OCI-LY1 (cell line): Measurements from ENCODE around the gene UPK3A.

Experiments used
- H2AFZ ChIP-seq: fragments of 200-600 bp; sonication (generic), shearing (Covaris generic); 2 replicates; pipeline ENCODE4 v1.6.0; 2014; ENCODE audit warnings: antibody characterized with exemption, mild to moderate bottlenecking, low read length
- H3F3A ChIP-seq: fragments of 200-600 bp; sonication (generic), shearing (Covaris generic); 2 replicates; pipeline ENCODE4 v1.6.0; 2014; ENCODE audit warnings: mild to moderate bottlenecking, antibody characterized with exemption, low read length, moderate library complexity; ENCODE audit not compliant: insufficient read depth
- H3K27ac ChIP-seq: fragments of 200-600 bp; sonication (generic); 2 replicates; pipeline ENCODE4 v1.5.1; 2014; ENCODE audit warnings: low read length, mixed run types, mild to moderate bottlenecking, low read depth; ENCODE audit not compliant: poor library complexity, severe bottlenecking
- H3K27me3 ChIP-seq: fragments of 200-600 bp; sonication (generic); 2 replicates; pipeline ENCODE4 v1.6.0; 2014; ENCODE audit warnings: antibody characterized with exemption, mild to moderate bottlenecking, low read length, moderate library complexity; ENCODE audit not compliant: insufficient read depth
- H3K36me3 ChIP-seq: fragments of 200-600 bp; sonication (generic); 2 replicates; pipeline ENCODE4 v1.6.1; 2014; ENCODE audit warnings: mild to moderate bottlenecking, antibody characterized with exemption, low read length, moderate library complexity, mixed read lengths; ENCODE audit not compliant: insufficient read depth
- H3K4me1 ChIP-seq: fragments of 200-600 bp; sonication (generic); 2 replicates; pipeline ENCODE4 v1.5.1; 2014; ENCODE audit warnings: mild to moderate bottlenecking, low read length, moderate library complexity; ENCODE audit not compliant: insufficient read depth, severe bottlenecking
- H3K4me2 ChIP-seq: fragments of 200-600 bp; sonication (generic), shearing (Covaris generic); 2 replicates; pipeline ENCODE4 v1.6.1; 2014; ENCODE audit warnings: low read length
- H3K4me3 ChIP-seq: fragments of 200-600 bp; sonication (generic); 2 replicates; pipeline ENCODE4 v1.5.1; 2014; ENCODE audit warnings: low read length, low read depth, mild to moderate bottlenecking, mixed read lengths; ENCODE audit not compliant: poor library complexity, severe bottlenecking
- H3K79me2 ChIP-seq: fragments of 200-600 bp; shearing (Covaris generic); 2 replicates; pipeline ENCODE4 v1.6.1; 2016; ENCODE audit warnings: mixed run types, low read length, mixed read lengths; ENCODE audit not compliant: insufficient read depth
- H3K9ac ChIP-seq: fragments of 200-600 bp; sonication (generic), shearing (Covaris generic); 2 replicates; pipeline ENCODE4 v1.6.1; 2014; ENCODE audit warnings: mild to moderate bottlenecking, low read length, mixed read lengths
- H3K9me2 ChIP-seq: fragments of 200-600 bp; sonication (generic), shearing (Covaris generic); 2 replicates; pipeline ENCODE4 v1.6.1; 2014; ENCODE audit warnings: low read depth, mild to moderate bottlenecking, low read length, mixed read lengths
- H3K9me3 ChIP-seq: fragments of 200-600 bp; shearing (Covaris generic); 2 replicates; pipeline ENCODE4 v1.6.1; 2014; ENCODE audit warnings: low read length, mixed read lengths
- H4K20me1 ChIP-seq: fragments of 200-600 bp; sonication (generic), shearing (Covaris generic); 2 replicates; pipeline ENCODE4 v1.6.0; 2016; ENCODE audit warnings: mild to moderate bottlenecking, low read length; ENCODE audit not compliant: insufficient read depth
- CTCF ChIP-seq: fragments of 200-600 bp; sonication (generic), shearing (Covaris generic); IDR thresholded peaks from 2 replicates; pipeline ENCODE4 v1.5.1; 2017; ENCODE audit warnings: mild to moderate bottlenecking, antibody characterized with exemption, low read length, moderate library complexity, mixed read lengths
- EZH2 ChIP-seq: fragments of 200-600 bp; sonication (generic), shearing (Covaris generic); IDR thresholded peaks from 2 replicates; pipeline ENCODE4 v1.8.0; 2017; ENCODE audit warnings: borderline replicate concordance, mixed run types, mild to moderate bottlenecking, antibody characterized with exemption, low read length, moderate library complexity, mixed read lengths

UPK3A gene

GRCh38 chr22:45340323-45340722 is 55.6 kb downstream of the UPK3A start:
- H3K9me3 ChIP-seq, result no peaks in the 10 kb centered on the region
- H3K4me1 ChIP-seq, result no peaks in the 10 kb centered on the region
- H3K4me3 ChIP-seq, result no peak overlapping the region
- no peaks in the 10 kb centered on the region for H3K27me3 ChIP-seq
- TF ChIP-seq CTCF (no peak), EZH2 (no peak)
- no peaks in the 10 kb centered on the region for H3K79me2 ChIP-seq
- no peak overlapping the region for H3K9ac ChIP-seq
- H3K27ac ChIP-seq, result no peak overlapping the region
- peaks cover 28% of the 10 kb centered on the region for H3K36me3 ChIP-seq
- no peaks in the 10 kb centered on the region for H3F3A ChIP-seq
- no peaks in the 10 kb centered on the region for H3K9me2 ChIP-seq
- no peak overlapping the region for H2AFZ ChIP-seq
- no peaks in the 10 kb centered on the region for H4K20me1 ChIP-seq
- H3K4me2 ChIP-seq, result no peak overlapping the region

- TF ChIP-seq CTCF (no peak), EZH2 (no peak)
- H3K27ac ChIP-seq, result no peak overlapping the region
- no peak overlapping the region for H3K4me3 ChIP-seq
- no peaks in the 10 kb centered on the region for H3K79me2 ChIP-seq
- no peak overlapping the region for H2AFZ ChIP-seq
- no peaks in the 10 kb centered on the region for H3F3A ChIP-seq
- H3K27me3 ChIP-seq, result no peaks in the 10 kb centered on the region
- no peaks in the 10 kb centered on the region for H3K9me3 ChIP-seq
- H3K36me3 ChIP-seq, result peaks cover 23% of the 10 kb centered on the region; the same call in 1 of the 2 replicates
- no peaks in the 10 kb centered on the region for H3K4me1 ChIP-seq
- no peaks in the 10 kb centered on the region for H3K9me2 ChIP-seq
- no peak overlapping the region for H3K4me2 ChIP-seq
- no peaks in the 10 kb centered on the region for H4K20me1 ChIP-seq
- no peak overlapping the region for H3K9ac ChIP-seq
These were observed 56.7 kb downstream of the UPK3A start for GRCh38 chr22:45341498-45341897.

- Histone ChIP-seq H3K4me1 (no peaks in the 10 kb centered on the region), H3K9ac (no peak overlapping the region), H3K9me3 (no peaks in the 10 kb centered on the region), H3F3A (no peaks in the 10 kb centered on the region), H3K9me2 (no peaks in the 10 kb centered on the region), H4K20me1 (no peaks in the 10 kb centered on the region), H3K36me3 (peaks cover 17% of the 10 kb centered on the region; the same call in 1 of the 2 replicates), H3K79me2 (no peaks in the 10 kb centered on the region), H2AFZ (no peak overlapping the region), H3K4me2 (no peak overlapping the region), H3K27ac (no peak overlapping the region), H3K27me3 (no peaks in the 10 kb centered on the region), H3K4me3 (no peak overlapping the region)
- TF ChIP-seq CTCF, result no peak
- no peak for TF ChIP-seq EZH2
These were observed 58.4 kb downstream of the UPK3A start for GRCh38 chr22:45343143-45343542.
